A549 (cell line): Measurements from ENCODE around the gene HSD17B3. TPM values are rescaled to one million over a fixed set of nuclear protein-coding genes. Genes with fewer than 3 reads are reported as not detected.

Experiments used
- ATAC-seq, 2 experiments: fragments of 200-7000 bp in 1 of 2; fragments of >200 bp in 1 of 2; cut with Nextera tagmentation in 1 of 2; cut with Tn5 transposase in 1 of 2; 3 replicates each; pipeline versions ENCODE4 v1.8.0 to v1.9.1; 2018 to 2020; ENCODE audit warnings: mild to moderate bottlenecking in 1 of 2, moderate library complexity in 1 of 2
- CTCF ChIA-PET: fragments of 300-600 bp; sonication (Branson Sonifier 250); formaldehyde crosslinking; extraction: SDS; loops from one replicate; lab custom pipeline; 2021; ENCODE audit warnings: antibody characterized with exemption, inconsistent platforms; lab: Yijun Ruan, JAX
- POLR2A ChIA-PET: fragments of 350-600 bp; formaldehyde crosslinking; extraction: SDS; loops from one replicate; lab custom pipeline; 2021; ENCODE audit warnings: antibody characterized with exemption, inconsistent platforms; lab: Yijun Ruan, JAX
- DNase-seq, 2 experiments: peaks; one replicate each; pipeline versions ENCODE4 v3.0.0 to v3.0.0-alpha.2; 2011 to 2016; ENCODE audit warnings: low read depth in 1 of 2, low spot score in 1 of 2
- FAIRE-seq: peaks from 2 replicates; lab custom pipeline; 2011; peaks lifted over from hg19 to GRCh38; lab: Jason Lieb, UNC
- H3K27ac ChIP-seq, 2 experiments: fragments of >200 bp; sonication (Bioruptor Twin); formaldehyde crosslinking; 3 replicates each; pipeline ENCODE4 v1.5.1; 2016 to 2017
- H3K4me1 ChIP-seq: fragments of >200 bp; sonication (Bioruptor Twin); formaldehyde crosslinking; 3 replicates; pipeline ENCODE4 v1.6.1; 2016
- H3K4me2 ChIP-seq: fragments of >200 bp; sonication (Bioruptor Twin); formaldehyde crosslinking; 3 replicates; pipeline ENCODE4 v1.6.1; 2016
- H3K4me3 ChIP-seq: fragments of >200 bp; sonication (Bioruptor Twin); formaldehyde crosslinking; 3 replicates; pipeline ENCODE4 v1.5.1; 2016
- H3K9me3 ChIP-seq: fragments of >200 bp; sonication (Bioruptor Twin); formaldehyde crosslinking; 3 replicates; pipeline ENCODE4 v1.6.1; 2016
- CEBPB ChIP-seq, 2 experiments: fragments of >200 bp in 1 of 2; sonication (Bioruptor Twin) in 1 of 2; formaldehyde crosslinking in 1 of 2; IDR thresholded peaks; 2 replicates each; pipeline ENCODE4 v1.6.1; 2012 to 2016
- EHF ChIP-seq: fragments of 250-450 bp; sonication (Bioruptor Pico); IDR thresholded peaks from 2 replicates; pipeline ENCODE4 v1.5.0; 2020; ENCODE audit warnings: mild to moderate bottlenecking
- ELK1 ChIP-seq: fragments of 150-350 bp; IDR thresholded peaks from 2 replicates; pipeline ENCODE4 v1.6.1; 2014; ENCODE audit warnings: low read depth, mild to moderate bottlenecking, low read length
- ESRRA ChIP-seq: fragments of 150-350 bp; IDR thresholded peaks from 2 replicates; pipeline ENCODE4 v1.6.1; 2014; ENCODE audit warnings: mild to moderate bottlenecking, low read length, borderline replicate concordance
- GATA3 ChIP-seq: IDR thresholded peaks from 2 replicates; pipeline ENCODE4 v1.6.1; 2012; ENCODE audit warnings: borderline replicate concordance
- HDAC2 ChIP-seq: fragments of 200-600 bp; sonication (generic); IDR thresholded peaks from 2 replicates; pipeline ENCODE4 v1.6.1; 2016
- HMGXB4 ChIP-seq: fragments of 250-450 bp; sonication (Bioruptor Pico); IDR thresholded peaks from 2 replicates; pipeline ENCODE4 v1.5.0; 2021; ENCODE audit warnings: mild to moderate bottlenecking, moderate library complexity, borderline replicate concordance
- MAFK ChIP-seq: fragments of 450-650 bp; IDR thresholded peaks from 2 replicates; pipeline ENCODE4 v1.6.1; 2014; ENCODE audit not compliant: partially characterized antibody
- NPAS2 ChIP-seq: fragments of 250-450 bp; sonication (Bioruptor Pico); IDR thresholded peaks from 2 replicates; pipeline ENCODE4 v1.8.0; 2022; ENCODE audit warnings: mild to moderate bottlenecking, moderate library complexity, borderline replicate concordance
- NR3C1 ChIP-seq: fragments of >200 bp; sonication (Bioruptor Twin); formaldehyde crosslinking; IDR thresholded peaks from 3 replicates; pipeline ENCODE4 v1.6.1; 2017
- PHF8 ChIP-seq: fragments of 200-600 bp; sonication (generic); IDR thresholded peaks from 2 replicates; pipeline ENCODE4 v1.6.1; 2016; ENCODE audit warnings: low read depth, mild to moderate bottlenecking, antibody characterized with exemption, moderate library complexity, borderline replicate concordance
- POLR2AphosphoS2 ChIP-seq: conservative IDR thresholded peaks from 2 replicates; pipeline ENCODE4 v1.6.1; 2012; ENCODE audit warnings: low read length, improper control_type of control experiment, inconsistent platforms
- RARB ChIP-seq: fragments of 250-450 bp; sonication (Bioruptor Pico); IDR thresholded peaks from 2 replicates; pipeline ENCODE4 v1.8.0; 2021; ENCODE audit warnings: mild to moderate bottlenecking, moderate library complexity
- RCOR1 ChIP-seq: fragments of 150-350 bp; IDR thresholded peaks from 2 replicates; pipeline ENCODE4 v1.6.1; 2014; ENCODE audit warnings: antibody characterized with exemption, low read length, low read depth
- RNF2 ChIP-seq: fragments of 200-600 bp; sonication (generic); IDR thresholded peaks from 2 replicates; pipeline ENCODE4 v1.6.1; 2016; ENCODE audit warnings: low read depth, mild to moderate bottlenecking, antibody characterized with exemption, moderate library complexity, borderline replicate concordance
- SMC3 ChIP-seq: fragments of >200 bp; sonication (Bioruptor Twin); formaldehyde crosslinking; IDR thresholded peaks from 3 replicates; pipeline ENCODE4 v1.6.1; 2018; ENCODE audit warnings: inconsistent platforms
- TFCP2L1 ChIP-seq: fragments of 250-450 bp; sonication (Bioruptor Pico); IDR thresholded peaks from 2 replicates; pipeline ENCODE4 v1.5.0; 2021; ENCODE audit warnings: mild to moderate bottlenecking
- ZNF302 ChIP-seq: fragments of 250-450 bp; sonication (Bioruptor Pico); IDR thresholded peaks from 2 replicates; pipeline ENCODE4 v1.9.0; 2021; ENCODE audit warnings: inconsistent platforms, mild to moderate bottlenecking, moderate library complexity
- ZSCAN20 ChIP-seq: fragments of 250-450 bp; sonication (Bioruptor Pico); IDR thresholded peaks from 2 replicates; pipeline ENCODE4 v1.8.0; 2022; ENCODE audit warnings: mild to moderate bottlenecking, moderate library complexity
- WGBS: methylation state at CpG from one replicate; pipeline ENCODE4 v1.1.6; 2017; ENCODE audit errors: missing lambda C conversion rate; 5-methylcytosine and 5-hydroxymethylcytosine counted together
- polyA plus RNA-seq, 4 experiments: library from polyadenylated mRNA; depleted of rRNA in 3 of 4; stranded (reverse); fragments of >200 nt; fragmentation: RNase III in 1 of 4; extraction: RNeasy Plus Mini Kit Qiagen cat#74134 plus additional on column Dnase treatment in 1 of 4; gene quantifications; 2 replicates in 3 of 4; 3 replicates in 1 of 4; pipeline ENCODE4 v1.2.3, GENCODE V29; 2011 to 2017
- TF ChIP-seq, protein P1 (sequence below): IDR thresholded peaks from 2 replicates; pipeline ENCODE4 v1.6.1; 2012

Gene HSD17B3
- polyA plus RNA-seq, 2 of the 4 experiments (the other 2 are of a cell fraction) = 0.22 to 0.25 TPM

DNA sequence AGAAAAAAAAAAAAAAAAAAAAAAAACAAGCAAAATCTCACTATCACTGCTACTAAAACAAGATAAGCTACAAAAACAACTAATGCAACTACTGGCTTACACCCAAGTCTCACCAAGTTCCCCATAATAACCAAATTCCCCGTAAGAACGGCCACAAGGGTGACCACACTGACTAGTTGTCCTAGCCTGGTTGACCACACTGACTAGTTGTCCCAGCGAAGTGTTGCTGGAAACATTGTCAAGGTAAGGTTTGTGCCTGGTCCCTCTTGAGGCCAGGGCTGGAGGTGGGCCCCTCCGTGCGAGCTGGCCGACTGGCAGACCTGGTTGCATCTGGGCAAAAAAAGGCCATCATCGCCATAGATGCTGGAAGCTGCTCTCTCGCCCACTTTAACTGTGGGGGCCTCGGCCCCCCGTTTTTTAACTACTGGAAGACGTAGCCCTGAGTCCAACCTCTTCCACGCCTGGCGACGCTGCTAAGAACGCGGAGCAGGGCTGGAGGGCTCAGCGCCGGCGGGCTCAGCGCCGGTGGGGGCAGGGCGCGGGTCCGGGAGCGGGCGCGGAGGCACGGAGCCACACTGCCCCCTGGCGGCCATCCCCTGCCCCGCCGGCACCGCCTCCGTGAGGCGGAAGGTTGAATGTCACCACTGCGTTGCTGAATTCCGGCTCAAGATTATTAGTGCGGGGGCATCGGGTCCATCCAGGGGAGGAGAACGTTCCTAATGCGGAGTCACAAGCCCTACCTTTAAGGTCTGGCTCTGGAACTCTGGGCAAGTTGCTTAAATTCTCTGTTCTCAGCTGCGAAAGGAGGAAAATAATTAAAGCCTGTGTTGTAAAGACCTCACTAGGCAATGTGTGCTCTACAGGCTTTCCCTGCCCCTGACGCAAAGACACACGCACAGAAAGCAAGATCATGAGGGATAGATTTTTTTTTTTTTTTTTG lies 84.0 kb downstream of the HSD17B3 start (continued):
- TF ChIP-seq CEBPB (IDR thresholded peaks at IDR 0.05) (no peak), GATA3 (0 out of 2 replicates have a peak, but pooled peaks have one; percentile 12), POLR2AphosphoS2 (no peak), NR3C1 (no peak), RCOR1 (no peak), MAFK (no peak)
- TF ChIP-seq, protein P1, sequence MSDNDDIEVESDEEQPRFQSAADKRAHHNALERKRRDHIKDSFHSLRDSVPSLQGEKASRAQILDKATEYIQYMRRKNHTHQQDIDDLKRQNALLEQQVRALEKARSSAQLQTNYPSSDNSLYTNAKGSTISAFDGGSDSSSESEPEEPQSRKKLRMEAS = peak; percentile 61; the same call in 1 of the 2 replicates
- TF ChIP-seq, all 56 proteins: peak for 8

GRCh38 chr9:96217294-96217707 lies 84.7 kb downstream of the HSD17B3 start:
- Histone ChIP-seq H3K4me1 (peaks cover 10% of the 10 kb centered on the region), H3K9me3 (peaks cover 4% of the 10 kb centered on the region; the same call in 1 of the 3 replicates), H3K27ac (peak overlapping the region; percentile 70 to 89), H3K4me2 (peak overlapping the region; percentile 66; the same call in 2 of the 3 replicates), H3K4me3 (no peak overlapping the region)
- ATAC-seq (peak in 1 of 2 experiments; percentile 18; a peak in 3 of 6 replicates), DNase-seq (no peak), FAIRE-seq (no peak)
- 93% methylated on average over 11 of the region's 11 CpGs for WGBS
- ChIA-PET CTCF (interaction anchor here (0.6 to 3.0 kb wide), 61 partner anchors 9 to 1663 kb away, joined by 3 to 35 read pairs (median 3); partner anchors contain the start of genes ERCC6L2 and PCAT7), POLR2A (interaction anchor here (0.6 to 1.7 kb wide), 5 partner anchors 237 to 706 kb away, joined by 5 to 7 read pairs (median 7); partner anchors contain the start of gene ERCC6L2)
- TF ChIP-seq SMC3 = no peak
- TF ChIP-seq HDAC2 = no peak

DNA sequence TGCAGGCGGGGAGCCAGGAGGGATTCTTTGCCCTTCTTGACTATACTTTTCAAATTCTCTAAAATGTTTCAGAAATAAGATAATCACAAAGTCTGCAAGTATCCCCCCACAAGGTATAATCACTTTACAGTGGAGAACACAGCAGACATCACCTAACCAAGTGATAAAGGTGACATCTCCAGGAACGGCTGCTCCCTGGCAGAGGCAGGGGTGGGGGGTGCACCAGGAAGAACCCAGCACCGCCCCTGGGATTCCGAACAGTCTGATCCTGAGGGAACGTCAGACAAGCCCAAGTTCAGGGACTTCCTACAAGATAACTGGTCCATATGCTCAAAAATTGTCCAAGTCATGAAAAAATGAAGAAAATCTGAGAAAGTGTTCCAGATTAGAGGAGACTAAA lies 85.4 kb downstream of the HSD17B3 start:
- Histone ChIP-seq H3K9me3 (peaks cover 4% of the 10 kb centered on the region; the same call in 1 of the 3 replicates), H3K4me2 (no peak overlapping the region), H3K27ac (peak overlapping the region; percentile 70 to 89; a peak in 5 of 6 replicates), H3K4me3 (no peak overlapping the region), H3K4me1 (peaks cover 10% of the 10 kb centered on the region)
- POLR2A ChIA-PET = interaction anchor here (1.7 kb wide), 1 partner anchor 341 kb away, joined by 5 read pairs; the partner anchor contains the start of gene ERCC6L2
- ATAC-seq (no peak), DNase-seq (no peak), FAIRE-seq (no peak)
- 92% methylated on average over 5 of the region's 5 CpGs for WGBS
- CTCF ChIA-PET = interaction anchor here (1.1 to 3.0 kb wide), 9 partner anchors 8 to 952 kb away, joined by 3 to 35 read pairs (median 3); no protein-coding TSS in a partner anchor
- TF ChIP-seq HMGXB4 = no peak
- TF ChIP-seq EHF (CRISPR knock-in tag) = no peak
- no peak for TF ChIP-seq ESRRA
- no peak for TF ChIP-seq ZNF302 (CRISPR knock-in tag)
- no peak for TF ChIP-seq RARB (CRISPR knock-in tag)
- no peak for TF ChIP-seq ZSCAN20 (CRISPR knock-in tag)
- no peak for TF ChIP-seq NPAS2 (CRISPR knock-in tag)
- TF ChIP-seq TFCP2L1 (CRISPR knock-in tag) = no peak
- TF ChIP-seq PHF8 = no peak
- no peak for TF ChIP-seq RNF2
- TF ChIP-seq ELK1 = no peak
